Measurements from ENCODE around the gene RBM17.
"Not testable (repeated sequence)": the region's sequence is repeated elsewhere in the genome, so short reads cannot be mapped to it uniquely, and the experiment has no call there.

RBM17 gene

DNA sequence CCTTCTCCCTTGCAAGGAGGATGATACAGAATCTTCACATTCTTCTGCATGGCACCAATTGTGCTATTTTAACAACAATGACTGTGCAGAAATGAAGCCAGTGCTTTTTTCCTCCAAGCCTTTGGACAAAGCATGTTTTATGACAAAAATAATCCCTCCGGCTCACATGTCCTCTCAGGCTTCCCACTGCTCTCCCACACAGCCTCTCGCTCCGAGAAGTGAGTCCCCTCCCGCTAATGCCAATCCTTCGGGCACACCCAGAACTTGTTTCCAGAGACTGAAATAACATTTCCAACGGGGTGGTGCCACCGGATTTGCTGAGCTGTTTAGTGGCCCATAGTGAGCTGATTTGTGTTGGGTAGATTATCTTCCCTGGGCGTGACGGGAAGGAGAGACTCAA, 35.8 kb downstream of the RBM17 start:
- H3K9me3 ChIP-seq (ENCODE audit: low read length) = no peaks in the 10 kb centered on the region
- no peaks in the 10 kb centered on the region for H3F3A ChIP-seq (ENCODE audit: insufficient read depth, low read length)
- no peaks in the 10 kb centered on the region for H3K36me3 ChIP-seq (ENCODE audit: insufficient read depth, low read length)
- H3K27ac ChIP-seq (ENCODE audit: low read depth, low read length, poor library complexity, severe bottlenecking) = no peak overlapping the region
- H3K27me3 ChIP-seq (ENCODE audit: insufficient read depth, low read length) = peaks cover 4% of the 10 kb centered on the region; the same call in 1 of the 2 replicates
- no peak overlapping the region for H2AFZ ChIP-seq (ENCODE audit: low read length)
- H4K20me1 ChIP-seq (ENCODE audit: insufficient read depth, low read length) = no peaks in the 10 kb centered on the region
- no peak overlapping the region for H3K9ac ChIP-seq (ENCODE audit: low read length)
- H3K4me2 ChIP-seq (ENCODE audit: low read length) = no peak overlapping the region
- no peaks in the 10 kb centered on the region for H3K9me2 ChIP-seq (ENCODE audit: low read depth, low read length)
- no peak for TF ChIP-seq EZH2 (IDR thresholded peaks at IDR 0.05; ENCODE audit: borderline replicate concordance, low read length)
- TF ChIP-seq, protein P1, sequence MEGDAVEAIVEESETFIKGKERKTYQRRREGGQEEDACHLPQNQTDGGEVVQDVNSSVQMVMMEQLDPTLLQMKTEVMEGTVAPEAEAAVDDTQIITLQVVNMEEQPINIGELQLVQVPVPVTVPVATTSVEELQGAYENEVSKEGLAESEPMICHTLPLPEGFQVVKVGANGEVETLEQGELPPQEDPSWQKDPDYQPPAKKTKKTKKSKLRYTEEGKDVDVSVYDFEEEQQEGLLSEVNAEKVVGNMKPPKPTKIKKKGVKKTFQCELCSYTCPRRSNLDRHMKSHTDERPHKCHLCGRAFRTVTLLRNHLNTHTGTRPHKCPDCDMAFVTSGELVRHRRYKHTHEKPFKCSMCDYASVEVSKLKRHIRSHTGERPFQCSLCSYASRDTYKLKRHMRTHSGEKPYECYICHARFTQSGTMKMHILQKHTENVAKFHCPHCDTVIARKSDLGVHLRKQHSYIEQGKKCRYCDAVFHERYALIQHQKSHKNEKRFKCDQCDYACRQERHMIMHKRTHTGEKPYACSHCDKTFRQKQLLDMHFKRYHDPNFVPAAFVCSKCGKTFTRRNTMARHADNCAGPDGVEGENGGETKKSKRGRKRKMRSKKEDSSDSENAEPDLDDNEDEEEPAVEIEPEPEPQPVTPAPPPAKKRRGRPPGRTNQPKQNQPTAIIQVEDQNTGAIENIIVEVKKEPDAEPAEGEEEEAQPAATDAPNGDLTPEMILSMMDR (IDR thresholded peaks at IDR 0.05; ENCODE audit: low read length) = no peak
- H3K79me2 ChIP-seq (ENCODE audit: insufficient read depth, low read length) = no peaks in the 10 kb centered on the region
- H3K4me3 ChIP-seq (ENCODE audit: low read depth, low read length, poor library complexity, severe bottlenecking) = no peak overlapping the region
- no peaks in the 10 kb centered on the region for H3K4me1 ChIP-seq (ENCODE audit: insufficient read depth, low read length, severe bottlenecking)

GRCh38 chr10:6127461-6127860, 38.6 kb downstream of the RBM17 start:
- not testable (repeated sequence) for H3K9ac ChIP-seq (ENCODE audit: low read length); H3K27ac ChIP-seq (ENCODE audit: low read depth, low read length, poor library complexity, severe bottlenecking); H3K9me2 ChIP-seq (ENCODE audit: low read depth, low read length); H3K9me3 ChIP-seq (ENCODE audit: low read length); H2AFZ ChIP-seq (ENCODE audit: low read length); H3F3A ChIP-seq (ENCODE audit: insufficient read depth, low read length); H3K4me3 ChIP-seq (ENCODE audit: low read depth, low read length, poor library complexity, severe bottlenecking); H4K20me1 ChIP-seq (ENCODE audit: insufficient read depth, low read length); H3K79me2 ChIP-seq (ENCODE audit: insufficient read depth, low read length); H3K36me3 ChIP-seq (ENCODE audit: insufficient read depth, low read length); H3K4me1 ChIP-seq (ENCODE audit: insufficient read depth, low read length, severe bottlenecking); H3K27me3 ChIP-seq (ENCODE audit: insufficient read depth, low read length); H3K4me2 ChIP-seq (ENCODE audit: low read length)

GRCh38 chr10:6128087-6128486, 39.3 kb downstream of the RBM17 start:
- peaks cover 4% of the 10 kb centered on the region; the same call in 1 of the 2 replicates for H3K27me3 ChIP-seq (ENCODE audit: insufficient read depth, low read length)
- no peaks in the 10 kb centered on the region for H3K9me3 ChIP-seq (ENCODE audit: low read length)
- H3K27ac ChIP-seq (ENCODE audit: low read depth, low read length, poor library complexity, severe bottlenecking) = no peak overlapping the region
- no peaks in the 10 kb centered on the region for H3K4me1 ChIP-seq (ENCODE audit: insufficient read depth, low read length, severe bottlenecking)
- no peaks in the 10 kb centered on the region for H4K20me1 ChIP-seq (ENCODE audit: insufficient read depth, low read length)
- no peaks in the 10 kb centered on the region for H3K79me2 ChIP-seq (ENCODE audit: insufficient read depth, low read length)
- no peak overlapping the region for H3K9ac ChIP-seq (ENCODE audit: low read length)
- no peaks in the 10 kb centered on the region for H3K36me3 ChIP-seq (ENCODE audit: insufficient read depth, low read length)
- no peak overlapping the region for H3K4me3 ChIP-seq (ENCODE audit: low read depth, low read length, poor library complexity, severe bottlenecking)
- no peaks in the 10 kb centered on the region for H3K9me2 ChIP-seq (ENCODE audit: low read depth, low read length)
- H2AFZ ChIP-seq (ENCODE audit: low read length) = no peak overlapping the region
- TF ChIP-seq, protein P1 (IDR thresholded peaks at IDR 0.05; ENCODE audit: low read length) = no peak
- no peak for TF ChIP-seq EZH2 (IDR thresholded peaks at IDR 0.05; ENCODE audit: borderline replicate concordance, low read length)
- no peaks in the 10 kb centered on the region for H3F3A ChIP-seq (ENCODE audit: insufficient read depth, low read length)
- H3K4me2 ChIP-seq (ENCODE audit: low read length) = no peak overlapping the region

DNA sequence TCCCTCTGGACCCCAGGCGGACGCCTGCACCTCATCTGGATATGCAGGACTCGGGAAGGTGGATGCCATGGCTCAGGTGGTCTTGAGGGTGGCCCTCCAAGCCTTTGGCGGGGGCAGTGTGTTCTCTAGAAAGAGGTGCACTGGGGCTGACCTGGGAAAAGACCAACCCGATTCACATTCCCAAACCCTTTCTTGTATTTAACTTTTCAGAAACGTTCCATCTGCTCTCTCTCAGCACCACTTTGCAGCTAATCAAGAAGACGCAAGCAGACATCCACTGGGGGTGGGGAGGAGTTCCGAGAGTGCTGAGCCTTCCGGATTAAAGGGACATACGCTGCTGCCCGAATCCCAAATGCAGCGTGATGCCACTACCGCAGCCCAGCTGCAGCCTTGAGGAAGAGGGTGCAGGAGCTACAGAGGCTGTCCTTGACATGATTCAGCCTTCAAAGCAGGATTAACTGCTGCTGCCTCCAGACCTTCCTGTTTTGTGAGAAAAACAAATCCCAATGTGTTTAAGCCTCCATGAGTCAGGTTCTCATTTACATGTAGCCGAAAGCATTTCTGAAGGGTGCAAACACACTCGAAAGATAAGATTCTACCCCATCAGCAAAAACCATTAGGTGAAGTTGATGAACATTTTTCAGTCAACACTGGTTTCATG, 39.9 kb downstream of the RBM17 start:
- H3K9me3 ChIP-seq (ENCODE audit: low read length) = no peaks in the 10 kb centered on the region
- H3K4me3 ChIP-seq (ENCODE audit: low read depth, low read length, poor library complexity, severe bottlenecking) = no peak overlapping the region
- H3F3A ChIP-seq (ENCODE audit: insufficient read depth, low read length) = no peaks in the 10 kb centered on the region
- no peak overlapping the region; the same call in 1 of the 2 replicates for H3K4me2 ChIP-seq (ENCODE audit: low read length)
- no peaks in the 10 kb centered on the region for H3K36me3 ChIP-seq (ENCODE audit: insufficient read depth, low read length)
- H3K27ac ChIP-seq (ENCODE audit: low read depth, low read length, poor library complexity, severe bottlenecking) = no peak overlapping the region
- no peak overlapping the region for H2AFZ ChIP-seq (ENCODE audit: low read length)
- TF ChIP-seq EZH2 (IDR thresholded peaks at IDR 0.05; ENCODE audit: borderline replicate concordance, low read length) = no peak
- TF ChIP-seq, protein P1 (IDR thresholded peaks at IDR 0.05; ENCODE audit: low read length) = no peak
- peaks cover 4% of the 10 kb centered on the region; the same call in 1 of the 2 replicates for H3K27me3 ChIP-seq (ENCODE audit: insufficient read depth, low read length)
- H4K20me1 ChIP-seq (ENCODE audit: insufficient read depth, low read length) = no peaks in the 10 kb centered on the region
- H3K9ac ChIP-seq (ENCODE audit: low read length) = no peak overlapping the region
- H3K4me1 ChIP-seq (ENCODE audit: insufficient read depth, low read length, severe bottlenecking) = no peaks in the 10 kb centered on the region
- no peaks in the 10 kb centered on the region for H3K9me2 ChIP-seq (ENCODE audit: low read depth, low read length)
- H3K79me2 ChIP-seq (ENCODE audit: insufficient read depth, low read length) = no peaks in the 10 kb centered on the region

Data from OCI-LY1 (cell line).